HepG2 (cell line): Measurements from ENCODE around the gene RPL38. TPM values are rescaled to one million over a fixed set of nuclear protein-coding genes. Genes with fewer than 3 reads are reported as not detected.

Experiments used
- ATAC-seq: fragments of 200-7000 bp; cut with Tn5 transposase; 3 replicates; pipeline ENCODE4 v1.9.1; 2020; ENCODE audit warnings: mild to moderate bottlenecking, moderate library complexity
- BruUV-seq: library from RNA; stranded (reverse); fragments of 400-500 nt; replicated peaks from 2 replicates; lab custom pipeline; 2021; lab: Mats Ljungman, UMichigan
- CTCF ChIA-PET: fragments of 300-600 bp; formaldehyde crosslinking; extraction: SDS; loops from one replicate; lab custom pipeline; 2021; ENCODE audit warnings: low total read pairs, inconsistent platforms, low intra/inter-chr PET ratio; lab: Yijun Ruan, JAX
- POLR2A ChIA-PET: fragments of 350-600 bp; sonication (Branson Sonifier 250); formaldehyde crosslinking; loops from one replicate; lab custom pipeline; 2020; ENCODE audit warnings: antibody characterized with exemption, inconsistent platforms; lab: Yijun Ruan, JAX
- DNase-seq: peaks from one replicate; pipeline ENCODE4 v3.0.0-alpha.2; 2015; ENCODE audit warnings: low spot score
- FAIRE-seq: peaks from 3 replicates; lab custom pipeline; 2011; peaks lifted over from hg19 to GRCh38; lab: Jason Lieb, UNC
- H2AFZ ChIP-seq: one replicate; pipeline ENCODE4 v1.6.1; 2011; ENCODE audit warnings: low read length, inconsistent platforms
- H3K27ac ChIP-seq: fragments of 300-600 bp; 3 replicates; pipeline ENCODE4 v1.8.0; 2011; ENCODE audit warnings: mixed run types, mild to moderate bottlenecking, mixed read lengths, low read length, inconsistent platforms; ENCODE audit not compliant: insufficient read depth; ENCODE audit errors: extremely low read length
- H3K27me3 ChIP-seq, 2 experiments: fragments of 200-600 bp in 1 of 2; 2 replicates in 1 of 2; 3 replicates in 1 of 2; pipeline versions ENCODE4 v1.6.0 to v1.8.0; 2011; ENCODE audit warnings: low read length in 2 of 2, mild to moderate bottlenecking in 2 of 2, moderate library complexity in 2 of 2, inconsistent platforms in 1 of 2; ENCODE audit not compliant: insufficient read depth in 2 of 2, control insufficient read depth in 1 of 2
- H3K36me3 ChIP-seq, 2 experiments: fragments of 200-600 bp in 1 of 2; replicated peaks in 1 of 2; 2 replicates in 1 of 2; 3 replicates in 1 of 2; pipeline versions ENCODE4 v1.5.1 to v1.8.0; 2011; ENCODE audit warnings: low read length in 2 of 2, inconsistent platforms in 1 of 2; ENCODE audit not compliant: insufficient read depth in 2 of 2, control insufficient read depth in 1 of 2
- H3K4me1 ChIP-seq: 2 replicates; pipeline ENCODE4 v1.5.1; 2012; ENCODE audit warnings: low read length, inconsistent platforms; ENCODE audit not compliant: insufficient read depth
- H3K4me2 ChIP-seq: 2 replicates; pipeline ENCODE4 v1.6.0; 2011; ENCODE audit warnings: low read depth, low read length, inconsistent platforms
- H3K4me3 ChIP-seq, 3 experiments: fragments of 200-600 bp in 1 of 3; sonication (generic), shearing (Covaris generic) in 1 of 3; replicated peaks in 1 of 3; 2 replicates each; pipeline ENCODE4 v1.5.1; 2011 to 2016; ENCODE audit warnings: low read length in 3 of 3, inconsistent platforms in 2 of 3, low read depth in 2 of 3, mild to moderate bottlenecking in 2 of 3, control low read depth in 1 of 3, mixed read lengths in 1 of 3; ENCODE audit not compliant: insufficient read depth in 1 of 3
- H3K79me2 ChIP-seq: one replicate; pipeline ENCODE4 v1.6.1; 2011; ENCODE audit warnings: low read length, inconsistent platforms; ENCODE audit not compliant: insufficient read depth
- H3K9ac ChIP-seq: 2 replicates; pipeline ENCODE4 v1.6.0; 2011; ENCODE audit warnings: mild to moderate bottlenecking, low read depth, low read length, inconsistent platforms; ENCODE audit not compliant: insufficient read depth
- H3K9me3 ChIP-seq: 2 replicates; pipeline ENCODE4 v1.5.1; 2012; ENCODE audit warnings: mild to moderate bottlenecking, low read length
- H4K20me1 ChIP-seq: 2 replicates; pipeline ENCODE4 v1.6.0; 2011; ENCODE audit warnings: inconsistent platforms, mild to moderate bottlenecking, low read length, moderate library complexity; ENCODE audit not compliant: insufficient read depth
- E2F2 ChIP-seq: sonication (generic); formaldehyde crosslinking; IDR thresholded peaks from 2 replicates; pipeline ENCODE4 v1.4.0; 2020; ENCODE audit warnings: missing genetic modification reagents, borderline replicate concordance
- EZH2 ChIP-seq: conservative IDR thresholded peaks from 2 replicates; pipeline ENCODE4 v1.6.1; 2012; ENCODE audit warnings: mild to moderate bottlenecking, low read depth, low read length, moderate library complexity
- HBP1 ChIP-seq: IDR thresholded peaks from 2 replicates; pipeline ENCODE4 v1.6.1; 2016; ENCODE audit warnings: low read depth, control low read depth
- JUND ChIP-seq: sonication (generic); formaldehyde crosslinking; IDR thresholded peaks from 2 replicates; pipeline ENCODE4 v1.8.0; 2022; ENCODE audit warnings: mild to moderate bottlenecking, missing genetic modification reagents
- ZNF547 ChIP-seq: sonication (generic); formaldehyde crosslinking; IDR thresholded peaks from 2 replicates; pipeline ENCODE4 v1.5.1; 2020; ENCODE audit warnings: mild to moderate bottlenecking, missing genetic modification reagents
- WGBS: methylation state at CpG from one replicate; pipeline ENCODE4 v1.1.6; 2017; ENCODE audit warnings: low lambda C conversion rate; 5-methylcytosine and 5-hydroxymethylcytosine counted together
- in situ Hi-C: cut with HindIII; loops from 2 replicates; pipeline ENCODE4 v1.10.0; 2017; ENCODE audit warnings: low pct_unique_long_range_greater_than_20kb; ENCODE audit not compliant: extremely low pct_ligation_motif_present
- intact Hi-C: fragments of 100-400 bp; cut with micrococcal nuclease; formaldehyde crosslinking; loops from one replicate; pipeline ENCODE4 v1.10.0; 2022; ENCODE audit not compliant: unreplicated experiment
- polyA plus RNA-seq, 8 experiments: library from polyadenylated mRNA; depleted of rRNA in 3 of 8; stranded (reverse) in 7 of 8; unstranded in 1 of 8; fragments of >200 nt; fragmentation: Illumina TruSeq in 4 of 8; extraction: Trizol in 4 of 8; gene quantifications; 2 replicates each; pipeline versions ENCODE4 v1.2.1 to v1.2.3, GENCODE V29; 2011 to 2016; ENCODE audit warnings: low read depth in 4 of 8, missing spikeins in 1 of 8, mixed read lengths in 1 of 8; ENCODE audit not compliant: insufficient read depth in 1 of 8
- total RNA-seq, 5 experiments: library from RNA; depleted of rRNA; stranded (reverse); fragments of >200 nt; fragmentation: Illumina TruSeq; extraction: Trizol; gene quantifications; 2 replicates each; pipeline ENCODE4 v1.2.3, GENCODE V29; 2016; ENCODE audit warnings: low read depth in 1 of 5
- TF ChIP-seq, protein P1 (sequence below): sonication (generic); formaldehyde crosslinking; IDR thresholded peaks from 2 replicates; pipeline ENCODE4 v1.4.0; 2020; ENCODE audit warnings: missing genetic modification reagents, mild to moderate bottlenecking, borderline replicate concordance

Gene RPL38
- total and polyA plus RNA-seq, 2 of the 13 experiments (the other 11 are each of a cell fraction or from before 2014, with no cell fraction given) = 2,370 to 2,372 TPM

GRCh38 chr17:74201250-74201649 is 2.2 kb upstream of the RPL38 start:
- no TSS peak for BruUV-seq
- TF ChIP-seq E2F2 (CRISPR knock-in tag) (no peak), JUND (no peak), EZH2 (peak; percentile 83; the same call in 1 of the 2 replicates)
- POLR2A ChIA-PET = no interaction called here
- Histone ChIP-seq H3K9ac (no peak overlapping the region), H3K4me1 (peaks cover 18% of the 10 kb centered on the region), H3K36me3 (peaks cover 6 to 14% of the 10 kb centered on the region in 2 experiments), H3K27ac (no peak overlapping the region), H3K4me2 (no peak overlapping the region), H3K79me2 (peaks cover 28% of the 10 kb centered on the region), H4K20me1 (peaks cover 26% of the 10 kb centered on the region), H3K4me3 (no peak overlapping the region), H2AFZ (no peak overlapping the region), H3K27me3 (peaks cover 21 to 70% of the 10 kb centered on the region in 2 experiments), H3K9me3 (no peaks in the 10 kb centered on the region)
- in situ Hi-C loops (no loop called here), intact Hi-C loops (loop anchor here (10.0 kb wide), 2 partner anchors 254 to 406 kb away; no protein-coding TSS in a partner anchor)
- ATAC-seq (no peak), DNase-seq (no peak), FAIRE-seq (no peak)
- WGBS = under 1% methylated on average over 8 of the region's 8 CpGs
- CTCF ChIA-PET = no interaction called here

DNA sequence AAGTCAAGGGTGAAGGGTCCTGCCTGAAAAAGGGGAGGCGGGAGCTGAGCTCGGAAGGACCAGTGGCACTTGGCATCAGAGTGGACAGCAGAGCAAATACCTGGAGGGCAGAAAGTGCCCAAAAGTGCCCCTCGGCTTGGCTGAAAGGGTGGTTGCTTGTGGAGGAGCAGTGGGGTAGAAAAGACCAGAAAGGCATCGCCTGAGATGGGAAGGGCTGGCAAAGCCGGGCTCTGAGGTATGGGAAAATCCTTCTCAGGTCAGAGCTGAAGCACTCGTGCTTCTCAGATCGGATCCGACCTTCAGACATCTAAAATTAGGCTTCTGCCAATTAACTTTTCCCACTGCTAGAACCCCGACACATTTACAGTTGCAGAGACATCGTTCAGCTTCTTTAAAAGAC is 1.5 kb upstream of the RPL38 start:
- BruUV-seq = no TSS peak
- in situ Hi-C loops = no loop called here

More for the DNA sequence above, 1.5 kb upstream of the RPL38 start:
- H3K79me2 ChIP-seq = peaks cover 35% of the 10 kb centered on the region
- DNase-seq (no peak), FAIRE-seq (no peak), ATAC-seq (no peak)
- H3K36me3 ChIP-seq = peaks cover 10 to 18% of the 10 kb centered on the region in 2 experiments
- no peaks in the 10 kb centered on the region for H3K9me3 ChIP-seq
- no peak overlapping the region for H3K4me3 ChIP-seq
- POLR2A ChIA-PET = interaction anchor here (1.2 kb wide), 1 partner anchor 9 kb away, joined by 4 read pairs; no protein-coding TSS in a partner anchor
- H3K27me3 ChIP-seq = peaks cover 21 to 64% of the 10 kb centered on the region in 2 experiments
- CTCF ChIA-PET = no interaction called here
- 3% methylated on average over 10 of the region's 10 CpGs for WGBS
- H4K20me1 ChIP-seq = peaks cover 33% of the 10 kb centered on the region
- peaks cover 25% of the 10 kb centered on the region for H3K4me1 ChIP-seq
- no peak overlapping the region for H3K9ac ChIP-seq
- no peak for TF ChIP-seq HBP1 (CRISPR knock-in tag)
- TF ChIP-seq ZNF547 (CRISPR knock-in tag) = no peak
- 0 out of 2 replicates have a peak, but pooled peaks have one; percentile 22 for TF ChIP-seq EZH2
- TF ChIP-seq, protein P1, sequence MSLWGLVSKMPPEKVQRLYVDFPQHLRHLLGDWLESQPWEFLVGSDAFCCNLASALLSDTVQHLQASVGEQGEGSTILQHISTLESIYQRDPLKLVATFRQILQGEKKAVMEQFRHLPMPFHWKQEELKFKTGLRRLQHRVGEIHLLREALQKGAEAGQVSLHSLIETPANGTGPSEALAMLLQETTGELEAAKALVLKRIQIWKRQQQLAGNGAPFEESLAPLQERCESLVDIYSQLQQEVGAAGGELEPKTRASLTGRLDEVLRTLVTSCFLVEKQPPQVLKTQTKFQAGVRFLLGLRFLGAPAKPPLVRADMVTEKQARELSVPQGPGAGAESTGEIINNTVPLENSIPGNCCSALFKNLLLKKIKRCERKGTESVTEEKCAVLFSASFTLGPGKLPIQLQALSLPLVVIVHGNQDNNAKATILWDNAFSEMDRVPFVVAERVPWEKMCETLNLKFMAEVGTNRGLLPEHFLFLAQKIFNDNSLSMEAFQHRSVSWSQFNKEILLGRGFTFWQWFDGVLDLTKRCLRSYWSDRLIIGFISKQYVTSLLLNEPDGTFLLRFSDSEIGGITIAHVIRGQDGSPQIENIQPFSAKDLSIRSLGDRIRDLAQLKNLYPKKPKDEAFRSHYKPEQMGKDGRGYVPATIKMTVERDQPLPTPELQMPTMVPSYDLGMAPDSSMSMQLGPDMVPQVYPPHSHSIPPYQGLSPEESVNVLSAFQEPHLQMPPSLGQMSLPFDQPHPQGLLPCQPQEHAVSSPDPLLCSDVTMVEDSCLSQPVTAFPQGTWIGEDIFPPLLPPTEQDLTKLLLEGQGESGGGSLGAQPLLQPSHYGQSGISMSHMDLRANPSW (CRISPR knock-in tag) = no peak
- H3K4me2 ChIP-seq = no peak overlapping the region
- H3K27ac ChIP-seq = no peak overlapping the region
- H2AFZ ChIP-seq = no peak overlapping the region
- intact Hi-C loops = loop anchor here (10.0 kb wide), 2 partner anchors 253 to 407 kb away; no protein-coding TSS in a partner anchor
